ENCODE data around the gene FAAH2. TPM values are rescaled to one million over a fixed set of nuclear protein-coding genes. Genes with fewer than 3 reads are reported as not detected.

The FAAH2 gene
- total RNA-seq, 1 experiment from 2014 or later = 6.4 TPM

- H3K27ac ChIP-seq (ENCODE audit: insufficient read length, low read depth, low read length) = no peak overlapping the region
- TF ChIP-seq CTCF (conservative IDR thresholded peaks at IDR 0.05) = no peak
- no CpG with 5 or more reads among the region's 1 CpG for WGBS (ENCODE audit: extremely low coverage, insufficient read length, low lambda C conversion rate)
- H3K9ac ChIP-seq (ENCODE audit: extremely low read depth, insufficient read length, low read length) = no peak overlapping the region
- no peak overlapping the region for H3K27ac Mint-ChIP-seq
- no peak overlapping the region for H4K91ac ChIP-seq (ENCODE audit: insufficient read length, low read depth, low read length)
- no peak overlapping the region for H3K4me2 ChIP-seq (ENCODE audit: insufficient read depth, insufficient read length, low read length)
- no peaks in the 10 kb centered on the region for H3K79me1 ChIP-seq (ENCODE audit: insufficient read depth, low read depth, low read length, poor library complexity, severe bottlenecking)
- no peak overlapping the region for H3K23ac ChIP-seq (ENCODE audit: insufficient read length, low read depth, low read length)
- H3T11ph ChIP-seq (ENCODE audit: low read length) = no peak overlapping the region
- no peak overlapping the region for H2BK20ac ChIP-seq (ENCODE audit: low read depth, low read length, poor library complexity, severe bottlenecking)
- no peak overlapping the region for H3K14ac ChIP-seq (ENCODE audit: insufficient read depth, low read length)
- no peaks in the 10 kb centered on the region for H3K27me3 ChIP-seq (ENCODE audit: insufficient read depth, low read length)
- H3K4me3 Mint-ChIP-seq = no peak overlapping the region
- no peaks in the 10 kb centered on the region for H3K79me2 ChIP-seq (ENCODE audit: insufficient read depth, low read length)
- no peaks in the 10 kb centered on the region for H3K9me3 ChIP-seq (ENCODE audit: control insufficient read depth, low read depth, low read length)
- no peaks in the 10 kb centered on the region for H3K4me1 ChIP-seq (ENCODE audit: insufficient read depth, low read length)
- peaks cover 0 to 2% (median 0%) of the 10 kb centered on the region in 3 experiments; a peak in 3 of 7 replicates for H3K36me3 Mint-ChIP-seq (ENCODE audit: insufficient read depth in 1 of 3, low read depth in 3 of 3)
- no peaks in the 10 kb centered on the region for H4K20me1 ChIP-seq (ENCODE audit: control insufficient read depth, insufficient read depth, insufficient read length)
- no peak overlapping the region for H3K56ac ChIP-seq (ENCODE audit: insufficient read length, low read depth, low read length)
- DNase-seq = no peak
- no peak overlapping the region for H2BK15ac ChIP-seq (ENCODE audit: low read depth, low read length)
- H3K23me2 ChIP-seq (ENCODE audit: insufficient read length, low read depth, low read length, poor library complexity, severe bottlenecking) = no peaks in the 10 kb centered on the region
- H2AFZ ChIP-seq (ENCODE audit: low read length) = no peak overlapping the region
- no peak overlapping the region for H2BK5ac ChIP-seq (ENCODE audit: insufficient read length, low read length)
- no peaks in the 10 kb centered on the region; the same call in 1 of the 2 replicates for H3K27me3 Mint-ChIP-seq (ENCODE audit: low read depth)
- H3K4ac ChIP-seq (ENCODE audit: low read depth, low read length) = no peak overlapping the region
- no peak overlapping the region for H2BK120ac ChIP-seq (ENCODE audit: low read depth, low read length, poor library complexity, severe bottlenecking)
- H3K18ac ChIP-seq (ENCODE audit: insufficient read length, low read depth, low read length) = no peak overlapping the region
- no peak overlapping the region for H2BK12ac ChIP-seq (ENCODE audit: insufficient read length, low read depth, low read length)
- H2AK5ac ChIP-seq (ENCODE audit: insufficient read length, low read length) = no peak overlapping the region
- H3K9me3 Mint-ChIP-seq = peaks cover 67 to 75% of the 10 kb centered on the region in 2 experiments
- peaks cover 0 to 2% of the 10 kb centered on the region in 2 experiments; a peak in 1 of 4 replicates for H3K4me1 Mint-ChIP-seq
- no peak overlapping the region for H4K8ac ChIP-seq (replicated peaks; ENCODE audit: insufficient read length, low read depth, low read length)
- no peak overlapping the region for H4K5ac ChIP-seq (ENCODE audit: insufficient read length, low read depth, low read length)
These were observed 81.1 kb downstream of the FAAH2 start for GRCh38 chrX:57367649-57368048.

All from H9 (cell line).